Cerebellar nuclear complex (tissue), 1 donor: ENCODE measurements around the gene LEPROT.

Experiments
- DNase-seq, 2 experiments: peaks; one replicate each; lab custom pipeline; 2025; lab: John Stamatoyannopoulos, UW

Gene LEPROT

DNA sequence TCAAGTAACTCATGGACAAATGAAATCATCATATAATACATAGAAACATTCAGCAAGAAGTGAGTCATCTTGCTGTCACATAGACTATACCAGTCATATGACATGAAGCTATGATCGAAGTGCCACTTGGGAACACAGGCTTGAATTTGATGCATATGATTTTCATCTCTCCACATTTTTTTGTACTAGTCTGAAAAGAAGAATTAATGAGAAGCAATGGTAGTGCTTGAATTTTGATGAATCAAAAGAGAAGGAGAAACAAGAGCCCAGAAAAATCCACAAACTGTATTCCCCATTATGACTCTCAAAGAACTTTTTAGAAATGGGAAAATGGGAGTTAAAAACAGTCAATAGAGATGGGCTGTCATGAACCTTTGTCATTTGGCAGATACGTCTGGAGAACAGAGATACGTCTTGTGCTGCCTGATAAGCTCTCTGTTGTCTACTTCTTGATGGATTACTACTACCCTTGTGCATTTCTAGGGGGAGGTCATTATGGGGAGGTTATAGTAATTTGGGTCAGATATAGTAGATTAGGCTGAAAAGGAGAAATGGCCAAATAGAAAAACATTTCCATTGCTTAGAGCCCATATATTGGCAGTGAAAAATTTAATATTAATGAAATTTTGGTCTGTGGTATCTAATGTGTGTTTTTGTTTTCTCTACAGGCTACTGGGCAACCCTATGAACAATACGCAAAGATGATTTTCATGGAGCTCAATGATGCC is 8.0 kb upstream of the LEPROT start:
- no peak for DNase-seq

DNA sequence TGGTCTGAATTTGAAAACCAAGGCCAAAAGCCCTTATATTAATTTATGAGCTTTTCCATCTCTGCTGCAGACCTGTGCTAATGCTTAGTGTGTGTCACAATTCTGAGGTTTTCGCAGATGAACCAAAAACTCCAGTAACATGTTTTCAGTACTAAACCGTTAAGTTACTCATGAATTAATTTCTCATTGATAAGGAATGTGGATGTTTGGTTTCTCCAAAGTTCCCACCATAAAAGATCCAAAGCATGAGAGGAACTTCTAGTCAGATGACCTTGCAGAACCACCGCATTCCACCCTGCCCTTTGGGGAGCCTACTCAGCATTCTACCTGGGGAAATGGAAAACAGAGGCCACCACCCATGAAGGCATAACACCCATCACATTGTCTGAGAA is 7.5 kb upstream of the LEPROT start:
- DNase-seq, result no peak

DNA sequence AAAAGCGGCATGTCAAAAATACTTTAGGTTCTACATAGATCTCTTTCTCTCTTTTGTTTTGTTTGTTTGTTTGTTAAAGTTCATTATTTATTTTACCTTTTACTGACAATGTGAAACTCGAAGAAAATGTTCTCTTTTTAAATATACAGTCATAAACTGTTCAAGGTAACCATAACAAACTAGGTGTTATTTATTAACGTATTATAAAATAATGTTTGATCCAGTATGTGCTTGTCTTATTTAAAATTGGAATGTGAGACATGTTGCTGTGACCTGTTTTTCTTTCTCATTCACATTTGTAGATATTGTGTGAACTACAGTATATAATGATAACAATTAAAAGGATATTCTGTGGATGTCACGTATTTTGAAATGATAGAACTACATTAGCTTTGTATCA is 5.9 kb upstream of the LEPROT start:
- DNase-seq, result no peak

DNA sequence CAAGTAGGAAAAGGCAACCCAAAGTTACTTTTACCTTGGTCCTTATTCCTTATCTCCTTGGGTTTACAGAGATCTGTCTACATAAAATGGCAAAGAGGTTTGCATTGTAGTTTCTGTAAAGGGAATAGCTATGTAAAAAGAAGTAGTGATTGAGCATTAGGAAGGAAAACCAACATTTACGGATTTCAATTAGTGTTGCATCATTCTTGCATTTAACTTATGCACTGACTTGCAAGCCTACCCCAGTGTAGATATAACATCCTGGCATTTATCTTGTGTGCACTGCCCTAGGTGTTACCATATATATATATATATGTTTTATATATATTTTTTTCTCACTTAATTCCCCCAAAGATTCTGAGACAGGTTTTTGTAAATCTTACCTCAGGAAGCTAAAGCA is 3.7 kb upstream of the LEPROT start:
- DNase-seq, result no peak

DNA sequence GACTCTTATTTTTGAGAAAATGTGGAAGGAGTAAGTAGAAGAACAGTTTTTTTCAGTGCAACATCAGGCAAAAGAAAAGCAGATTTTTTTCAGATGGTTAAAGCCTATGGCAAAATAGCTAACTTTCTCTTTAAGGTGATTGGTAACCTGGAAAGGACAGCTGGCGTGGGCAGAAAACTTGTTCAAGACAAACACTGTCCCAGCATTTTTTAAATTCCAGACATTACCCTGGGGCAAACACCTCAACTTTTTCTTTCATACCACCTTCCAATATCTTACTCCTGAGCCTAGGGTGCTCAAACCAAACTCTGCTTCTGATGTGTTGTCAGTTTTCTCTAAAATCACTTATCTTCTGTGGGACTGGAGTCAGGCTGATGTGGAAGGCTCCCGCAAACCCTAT is 2.7 kb upstream of the LEPROT start:
- DNase-seq, result no peak

DNA sequence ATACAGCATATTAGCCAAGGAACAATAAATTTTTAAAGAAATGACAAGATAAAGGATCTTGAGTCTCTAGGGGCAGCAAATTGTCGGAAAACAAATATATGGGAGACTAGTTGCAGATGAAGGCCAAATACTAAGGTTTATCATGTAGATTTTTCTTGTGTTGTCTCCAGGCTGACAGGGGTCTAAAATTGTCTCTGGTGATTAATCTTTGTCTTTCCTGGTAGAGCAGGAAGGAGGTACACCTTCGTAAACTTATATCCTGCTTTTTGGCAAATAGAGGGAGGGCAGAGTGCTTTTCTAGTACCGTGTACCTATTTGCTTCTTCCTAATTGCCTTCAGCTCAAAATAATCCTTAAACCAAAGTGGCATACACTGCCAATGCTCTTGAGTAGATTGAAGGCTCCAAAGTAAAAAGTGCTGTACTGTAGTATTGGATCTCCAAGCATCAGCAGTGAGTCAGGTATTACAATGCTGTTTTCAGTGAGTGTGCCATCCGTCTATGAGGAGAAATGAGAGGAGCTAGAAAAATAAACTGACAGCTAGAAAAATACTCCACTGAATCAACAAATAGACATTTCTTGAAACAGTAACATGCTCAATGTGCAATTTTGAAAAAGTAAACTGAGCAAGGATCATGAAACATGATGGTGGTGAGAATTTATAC is 1.8 kb upstream of the LEPROT start:
- no peak for DNase-seq

DNA sequence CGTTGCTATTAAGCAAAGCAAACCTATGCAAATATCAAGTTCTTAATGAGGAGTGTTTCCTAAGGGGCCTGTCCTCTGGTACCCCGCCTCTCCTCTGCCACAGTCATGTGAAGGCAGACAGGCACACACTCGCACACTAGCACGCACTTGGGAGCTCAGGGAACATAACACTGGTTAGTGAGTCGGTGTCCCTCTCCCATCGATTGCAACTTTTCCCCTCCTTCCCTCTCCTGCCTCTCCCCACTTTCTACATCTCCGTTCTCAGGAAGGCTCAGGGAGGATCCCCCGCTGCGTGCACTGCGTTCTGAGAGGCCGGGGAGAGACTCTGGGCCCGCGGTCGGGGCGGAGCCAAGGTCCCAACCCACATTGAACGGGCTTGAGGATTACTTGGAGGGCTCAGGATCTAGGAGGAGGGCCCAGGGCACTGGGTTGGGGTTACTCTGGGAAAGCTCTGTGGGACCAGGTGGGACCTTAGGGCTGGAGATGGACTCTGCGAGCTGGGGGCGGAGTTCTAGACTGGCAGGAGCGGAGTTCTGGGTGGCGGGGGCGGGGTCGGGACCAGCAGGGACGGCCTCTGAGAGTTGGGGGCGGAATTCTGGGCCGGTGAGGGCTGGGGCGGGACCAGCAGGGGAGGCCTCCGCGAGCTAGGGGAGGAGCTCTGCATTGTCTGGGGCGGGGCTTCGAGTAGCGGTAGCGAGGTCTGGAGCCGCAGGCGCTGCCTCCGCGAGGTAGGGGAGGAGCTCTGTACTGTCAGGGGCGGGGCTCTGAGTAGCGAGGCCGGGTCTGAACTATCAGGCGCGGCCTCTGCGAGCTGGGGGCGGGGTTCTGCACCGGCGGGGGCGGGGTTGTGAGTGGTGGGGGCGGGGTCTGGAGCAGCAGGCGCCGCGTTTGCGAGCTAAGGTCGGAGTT is 533 bp upstream of the LEPROT start:
- peak; percentile 70 to 77 for DNase-seq

DNA sequence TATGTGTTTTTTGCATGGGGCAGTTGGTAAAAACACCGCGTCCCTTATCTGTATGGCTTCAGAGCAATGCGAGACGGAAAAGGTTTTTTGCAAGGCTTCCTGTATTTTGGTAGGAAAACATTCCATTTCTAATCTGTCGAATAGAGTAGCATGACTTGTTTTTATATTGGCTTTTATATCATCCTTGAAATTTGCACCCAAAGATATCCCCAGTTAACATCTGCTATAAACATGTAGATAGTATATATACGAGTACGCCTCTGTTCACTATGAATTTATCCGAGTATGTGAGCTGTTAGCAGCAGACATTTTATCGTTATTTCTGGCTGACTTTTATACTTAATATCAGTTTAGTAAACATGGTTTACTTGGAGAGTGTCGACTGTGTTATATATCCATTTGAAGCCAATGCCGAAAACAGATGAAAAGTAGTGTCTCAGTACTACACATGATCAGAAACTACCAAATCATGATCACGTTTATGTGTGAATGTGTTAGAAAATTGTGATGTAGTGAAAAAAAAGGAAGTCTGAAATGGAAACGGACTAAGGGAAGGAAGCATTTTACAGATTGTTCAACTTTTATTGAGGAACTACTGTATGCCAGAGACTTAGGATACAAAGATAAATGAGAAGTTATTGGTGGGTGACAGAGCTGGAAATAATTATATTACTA is 1.0 kb downstream of the LEPROT start:
- no peak for DNase-seq

DNA sequence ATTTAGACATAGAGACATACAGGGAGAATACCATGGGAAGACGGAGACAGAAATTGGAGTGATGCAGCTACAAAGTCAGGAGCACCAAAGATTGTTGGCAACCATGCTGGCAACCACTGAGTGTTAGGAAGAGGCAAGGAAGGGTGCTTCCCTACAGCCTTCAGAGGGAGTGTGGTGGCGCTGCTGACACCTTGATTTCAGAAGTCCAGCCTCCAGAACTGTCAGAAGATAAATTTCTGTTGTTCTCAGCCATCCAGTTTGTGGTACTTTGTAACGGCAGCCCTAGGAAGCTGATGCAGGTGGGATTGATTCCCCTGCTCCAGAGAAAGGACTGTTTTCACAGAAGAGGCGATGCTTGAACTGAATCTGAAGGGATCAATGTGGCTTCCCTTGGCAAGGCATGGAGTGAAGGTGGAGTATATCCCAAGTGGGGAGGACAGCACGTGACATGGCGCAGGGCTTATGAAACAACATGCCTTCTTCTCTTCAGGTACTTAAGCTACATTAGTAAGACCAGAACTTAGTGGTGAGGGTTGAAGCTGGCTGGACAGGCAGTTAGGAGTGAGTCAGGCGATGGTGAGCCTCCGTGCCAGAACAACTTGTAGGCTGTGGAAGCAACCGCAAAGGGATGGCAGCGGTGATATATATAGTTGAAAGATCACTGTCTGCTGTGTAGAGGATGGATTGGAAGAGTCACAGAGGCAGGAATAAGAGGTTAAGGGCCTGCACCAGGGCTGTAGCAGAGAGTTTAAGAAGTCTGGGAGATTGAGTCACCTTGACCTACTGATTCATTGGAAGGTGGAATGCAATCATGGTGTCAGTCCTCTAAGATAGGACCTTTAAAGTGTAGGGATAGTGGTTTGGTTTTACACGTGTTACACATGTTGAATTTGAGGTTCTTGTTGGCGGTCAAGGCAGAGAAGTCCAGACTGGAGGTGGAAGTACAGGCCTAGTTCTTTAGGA is 2.1 kb downstream of the LEPROT start:
- DNase-seq, result no peak

DNA sequence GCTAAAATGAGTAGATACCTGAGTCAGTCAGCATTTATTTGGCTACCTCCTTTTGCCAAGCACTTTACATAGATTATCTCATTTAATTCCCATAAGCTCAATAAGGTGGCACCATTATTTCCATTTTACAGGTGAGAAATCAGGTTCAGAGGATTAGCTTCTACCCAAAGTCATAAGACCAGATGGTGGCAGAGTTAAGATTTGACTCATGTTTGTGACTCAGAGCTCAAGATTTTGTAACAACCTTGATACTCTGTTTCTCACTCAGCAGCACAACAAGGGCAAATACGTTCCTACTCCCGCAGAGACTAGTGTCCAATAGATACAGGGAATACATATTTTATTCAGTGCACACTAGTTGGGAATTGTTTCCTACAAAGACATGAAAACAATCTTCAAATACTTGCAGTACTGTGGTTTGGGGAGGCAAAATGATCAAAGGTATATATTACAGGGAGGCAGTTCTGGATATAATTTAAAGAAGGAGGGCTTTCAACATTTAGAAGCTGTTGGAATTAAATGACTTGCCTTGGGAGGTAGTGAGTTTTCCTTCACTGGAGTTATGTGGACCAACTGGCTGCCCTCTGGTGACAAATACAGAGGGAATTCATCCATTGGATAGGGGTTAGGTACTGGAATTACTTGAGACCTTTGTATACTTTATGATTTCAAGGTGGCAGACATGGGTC is 3.6 kb downstream of the LEPROT start:
- no peak for DNase-seq

DNA sequence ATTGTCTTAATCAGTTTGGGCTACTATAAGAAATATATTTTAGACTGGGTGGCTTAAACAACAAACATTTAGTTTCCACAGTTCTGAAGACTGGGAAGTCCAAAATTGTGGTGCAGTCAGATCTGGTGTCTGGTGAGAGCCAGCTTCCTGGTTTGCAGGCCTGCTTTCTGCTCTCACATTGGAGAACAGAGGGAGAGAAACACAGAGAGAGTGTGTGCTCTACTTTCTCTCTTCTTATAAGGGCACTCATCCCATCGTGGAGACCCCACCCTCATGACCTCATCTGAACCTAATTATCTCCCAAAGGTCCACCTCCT is 4.1 kb downstream of the LEPROT start:
- DNase-seq, result no peak

DNA sequence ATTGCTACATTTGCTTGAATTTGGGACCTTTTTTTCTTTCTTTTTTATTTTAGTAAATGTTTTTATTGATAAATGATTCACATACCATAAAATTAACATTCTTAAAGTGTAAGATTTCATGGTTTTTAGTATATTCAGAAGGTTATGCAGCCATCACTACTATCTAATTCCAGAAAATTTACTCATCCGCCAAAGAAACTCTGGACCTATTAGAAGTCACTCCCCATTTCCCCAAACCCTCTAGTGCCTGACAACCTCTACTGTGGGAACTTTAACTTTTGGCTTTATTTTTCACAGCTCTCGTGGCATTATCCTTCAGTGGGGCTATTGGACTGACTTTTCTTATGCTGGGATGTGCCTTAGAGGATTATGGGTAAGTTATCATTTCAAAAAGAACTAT is 4.5 kb downstream of the LEPROT start:
- DNase-seq, result no peak

DNA sequence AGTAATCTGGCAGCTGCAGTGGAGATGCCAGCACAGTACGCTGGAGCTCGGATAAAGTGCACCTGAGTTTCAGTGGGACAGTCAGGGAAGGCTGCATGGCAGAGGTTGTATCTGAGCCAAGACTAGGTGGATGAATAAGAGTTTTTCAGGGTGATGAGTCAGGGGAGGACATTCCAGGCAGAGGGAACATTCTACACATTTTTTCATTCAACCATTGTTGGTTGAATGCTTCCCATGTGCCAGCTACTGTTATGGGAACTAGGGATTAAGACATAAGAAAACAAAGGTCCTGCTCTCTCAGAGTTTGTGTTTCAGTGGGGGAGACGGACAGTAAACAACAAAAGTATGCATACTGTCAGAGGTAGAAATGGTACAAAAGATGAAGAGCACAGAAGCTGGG is 5.2 kb downstream of the LEPROT start:
- no peak for DNase-seq

DNA sequence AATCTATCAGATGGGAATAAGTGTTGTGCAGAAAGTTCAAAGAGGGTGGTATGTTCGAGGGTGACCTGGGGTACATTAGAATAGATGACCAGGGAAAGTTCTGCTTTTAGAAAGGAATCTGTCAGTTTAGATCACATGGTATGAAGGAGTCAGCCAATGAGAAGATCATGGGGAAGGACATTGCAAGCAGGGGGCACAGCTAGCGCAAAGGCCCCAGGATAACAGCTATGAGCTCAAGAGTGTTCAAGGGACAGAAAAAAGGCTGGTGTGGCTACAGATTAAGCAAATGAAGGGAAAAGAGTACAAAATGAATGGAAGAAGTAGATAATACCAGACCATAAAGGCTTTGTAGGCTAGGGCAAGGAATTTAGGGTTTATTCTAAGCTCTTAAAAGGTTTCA is 8.6 kb downstream of the LEPROT start:
- no peak for DNase-seq

DNA sequence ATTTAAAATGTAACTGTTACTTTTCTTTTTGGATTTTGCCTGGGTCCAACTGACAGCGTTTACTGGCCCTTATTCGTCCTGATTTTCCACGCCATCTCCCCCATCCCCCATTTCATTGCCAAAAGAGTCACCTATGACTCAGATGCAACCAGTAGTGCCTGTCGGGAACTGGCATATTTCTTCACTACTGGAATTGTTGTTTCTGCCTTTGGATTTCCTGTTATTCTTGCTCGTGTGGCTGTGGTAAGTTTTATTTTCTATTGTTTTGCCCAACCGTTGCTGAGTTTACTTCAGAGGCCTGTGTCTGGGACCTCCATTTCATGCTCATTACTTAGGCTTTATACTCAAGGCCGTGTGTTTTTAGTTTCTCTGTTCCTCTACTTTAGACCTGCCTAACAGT is 9.3 kb downstream of the LEPROT start:
- DNase-seq, result no peak

DNA sequence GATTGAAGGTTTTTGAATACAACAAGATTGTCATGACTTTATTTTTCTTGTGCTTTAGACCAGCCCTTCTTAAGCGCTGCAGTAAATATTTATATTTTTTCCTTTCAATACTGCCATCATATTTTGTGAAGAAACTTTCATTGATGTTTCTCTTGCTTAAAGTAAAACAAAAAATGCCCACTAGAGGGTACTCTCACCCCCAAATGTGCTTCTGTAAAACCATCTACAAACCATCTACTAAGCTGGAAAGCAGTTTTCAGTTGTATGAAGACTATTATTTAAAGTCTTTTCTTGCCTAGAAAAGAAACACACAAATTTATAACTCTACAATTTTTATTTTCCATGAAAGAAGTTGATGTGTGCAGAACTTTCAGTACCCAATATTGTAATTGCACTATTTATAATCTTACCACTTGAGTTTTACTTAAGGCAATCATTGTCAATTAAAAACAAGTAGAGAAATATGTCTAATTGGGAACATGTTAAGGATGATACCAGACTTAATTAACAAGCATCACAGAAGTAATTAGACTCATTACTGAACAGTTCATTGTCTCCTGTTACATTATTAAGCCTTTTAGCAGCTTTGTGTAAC is 10.7 kb downstream of the LEPROT start:
- DNase-seq, result no peak

DNA sequence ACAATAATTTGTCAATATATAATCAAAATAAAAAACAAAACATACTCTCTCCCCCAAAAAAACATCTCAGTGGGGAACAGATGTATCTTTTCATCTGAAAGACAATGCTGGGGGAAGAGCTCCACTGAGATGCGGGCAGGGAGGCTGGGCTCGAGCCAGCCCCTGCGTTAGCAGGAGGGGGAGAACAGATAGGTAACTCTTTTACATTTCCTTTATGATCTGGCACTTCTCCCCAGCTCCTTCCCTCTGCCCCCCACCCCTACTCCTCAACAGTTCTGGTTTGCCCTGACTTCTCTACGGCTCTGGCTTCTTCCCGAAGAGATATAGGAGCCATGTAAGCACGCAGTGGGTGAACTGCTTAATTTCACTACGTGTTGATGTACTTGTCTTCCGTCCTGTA is 12.4 kb downstream of the LEPROT start:
- DNase-seq, result no peak

DNA sequence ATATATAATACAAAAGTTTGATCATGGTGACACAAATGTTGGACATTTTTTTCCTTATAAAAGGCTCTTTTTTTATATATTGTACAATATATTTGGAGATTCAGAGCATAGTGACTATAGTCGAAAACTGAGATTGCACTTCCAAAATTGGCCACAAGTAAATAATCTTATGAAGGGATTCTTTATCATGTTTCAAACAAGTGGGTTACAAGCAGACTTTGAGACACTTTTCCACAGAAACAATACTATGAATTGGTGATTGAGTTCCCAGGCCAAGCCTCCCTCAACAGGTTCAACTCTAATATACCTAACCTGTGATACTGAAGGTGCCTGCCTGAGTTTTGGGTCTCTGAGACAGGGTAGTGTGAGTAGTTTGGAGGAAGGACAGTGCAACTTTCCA is 13.8 kb downstream of the LEPROT start:
- DNase-seq, result no peak

DNA sequence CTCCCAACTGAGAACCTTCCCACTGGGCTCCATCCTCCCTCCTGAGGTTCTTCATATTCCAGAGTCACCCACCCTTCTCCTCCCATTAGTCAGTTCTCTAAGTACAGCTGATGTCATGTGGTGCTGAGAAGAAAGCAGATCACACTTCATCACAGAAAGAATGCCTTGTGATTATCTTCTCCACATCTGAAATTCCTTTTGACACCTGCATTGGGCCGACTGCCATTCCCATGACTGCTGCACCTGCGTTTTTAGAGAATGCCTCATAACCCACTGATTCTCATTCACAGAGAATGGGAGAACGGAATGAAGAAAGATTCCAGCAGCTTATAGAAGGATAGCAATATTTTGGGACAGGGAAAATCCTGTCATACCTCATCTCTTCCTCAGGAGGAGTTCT is 14.3 kb downstream of the LEPROT start:
- no peak for DNase-seq

DNA sequence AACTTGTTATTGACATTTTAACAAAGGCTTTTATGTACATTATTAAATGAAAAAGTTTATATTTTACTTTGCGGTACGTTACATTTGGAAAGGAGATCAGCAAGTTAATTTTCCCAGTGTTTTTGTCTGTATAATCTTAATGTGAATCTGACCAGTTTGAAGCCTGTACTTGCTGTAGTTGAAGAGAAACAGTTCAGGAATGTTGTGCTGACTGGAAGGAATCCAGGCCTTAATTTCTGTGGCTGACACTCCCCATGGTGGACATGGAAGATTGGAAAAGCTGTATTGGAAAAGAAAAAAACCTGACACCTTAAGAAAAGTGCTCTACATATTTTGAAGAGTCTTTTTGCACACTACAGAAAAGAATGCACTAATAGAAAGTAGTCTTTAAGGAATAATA is 15.5 kb downstream of the LEPROT start:
- DNase-seq, result no peak
